Activated CD8-positive, alpha-beta memory T cell treated with anti-CD3 and anti-CD28 coated beads, Interleukin-2, amount 50 U/mL, for 4 hours (primary cell): ENCODE results near the gene EYA4.

Source experiments
- DNase-seq: peaks from one replicate; pipeline ENCODE4 v3.0.0-alpha.2; 2020

EYA4 gene

GRCh38 chr6:133408132-133408531, 167.0 kb downstream of the EYA4 start:
- no peak for DNase-seq

GRCh38 chr6:133408543-133408942, 167.4 kb downstream of the EYA4 start:
- no peak for DNase-seq

- DNase-seq, result no peak
Measured at GRCh38 chr6:133410638-133411435, 169.7 kb downstream of the EYA4 start.

- DNase-seq, result no peak
Measured at GRCh38 chr6:133411757-133412156, 170.6 kb downstream of the EYA4 start.

- no peak for DNase-seq
Measured at GRCh38 chr6:133415262-133415661, 174.1 kb downstream of the EYA4 start.

GRCh38 chr6:133418108-133418507, 177.0 kb downstream of the EYA4 start:
- no peak for DNase-seq

- DNase-seq, result no peak
Measured at GRCh38 chr6:133423242-133423641, 182.1 kb downstream of the EYA4 start.

GRCh38 chr6:133424359-133424758, 183.2 kb downstream of the EYA4 start:
- DNase-seq, result no peak

GRCh38 chr6:133426038-133426437, 184.9 kb downstream of the EYA4 start:
- DNase-seq, result no peak

- no peak for DNase-seq
Measured at GRCh38 chr6:133428295-133428694, 187.1 kb downstream of the EYA4 start.

- DNase-seq, result no peak
Measured at GRCh38 chr6:133430530-133430929, 189.4 kb downstream of the EYA4 start.

GRCh38 chr6:133431031-133431430, 189.9 kb downstream of the EYA4 start:
- no peak for DNase-seq

GRCh38 chr6:133432021-133432989, 191.1 kb downstream of the EYA4 start:
- no peak for DNase-seq

- DNase-seq, result no peak
Measured at GRCh38 chr6:133435065-133435728, 194.0 kb downstream of the EYA4 start.

- DNase-seq, result no peak
Measured at GRCh38 chr6:133436652-133437051, 195.5 kb downstream of the EYA4 start.

- no peak for DNase-seq
Measured at GRCh38 chr6:133441491-133441890, 200.3 kb downstream of the EYA4 start.

GRCh38 chr6:133446789-133447188, 205.6 kb downstream of the EYA4 start:
- DNase-seq, result no peak

- DNase-seq, result no peak
Measured at GRCh38 chr6:133447924-133448323, 206.8 kb downstream of the EYA4 start.

- DNase-seq, result no peak
Measured at GRCh38 chr6:133456439-133456838, 215.3 kb downstream of the EYA4 start.

GRCh38 chr6:133456944-133457343, 215.8 kb downstream of the EYA4 start:
- no peak for DNase-seq

GRCh38 chr6:133460101-133460500, 218.9 kb downstream of the EYA4 start:
- DNase-seq, result no peak

- no peak for DNase-seq
Measured at GRCh38 chr6:133463790-133464189, 222.6 kb downstream of the EYA4 start.

GRCh38 chr6:133466680-133467079, 225.5 kb downstream of the EYA4 start:
- DNase-seq, result no peak
